ENCODE results near the gene ACSF2.

DNA sequence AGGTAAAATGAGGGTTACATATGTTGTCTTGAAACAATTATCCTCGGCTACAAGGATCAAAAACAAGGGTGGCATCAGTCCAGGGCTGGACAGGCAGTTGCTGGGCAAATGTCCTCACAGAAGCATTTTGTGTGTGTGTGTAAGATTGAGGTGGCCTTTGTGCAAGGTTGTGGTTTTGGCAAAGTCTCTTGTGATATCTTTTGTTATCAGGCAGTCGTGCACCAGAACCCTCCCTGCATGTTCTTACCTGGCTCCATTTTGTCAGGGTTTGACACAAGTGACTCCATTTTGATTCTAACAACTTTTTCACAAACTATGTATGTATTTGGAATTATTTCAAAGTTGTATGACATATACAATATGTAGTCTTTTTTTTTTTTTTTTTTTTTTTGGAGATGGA lies 22.6 kb downstream of the ACSF2 start:
- TF ChIP-seq TEAD4 (IDR thresholded peaks at IDR 0.05): no peak
- no peak for TF ChIP-seq CEBPB (IDR thresholded peaks at IDR 0.05)
- no peak for TF ChIP-seq EGR1 (IDR thresholded peaks at IDR 0.05)
- no peak for TF ChIP-seq ZBTB7A (IDR thresholded peaks at IDR 0.05; ENCODE audit: low read depth)
- no peak for TF ChIP-seq EP300 (IDR thresholded peaks at IDR 0.05; ENCODE audit: borderline replicate concordance)
- TF ChIP-seq, protein P1, sequence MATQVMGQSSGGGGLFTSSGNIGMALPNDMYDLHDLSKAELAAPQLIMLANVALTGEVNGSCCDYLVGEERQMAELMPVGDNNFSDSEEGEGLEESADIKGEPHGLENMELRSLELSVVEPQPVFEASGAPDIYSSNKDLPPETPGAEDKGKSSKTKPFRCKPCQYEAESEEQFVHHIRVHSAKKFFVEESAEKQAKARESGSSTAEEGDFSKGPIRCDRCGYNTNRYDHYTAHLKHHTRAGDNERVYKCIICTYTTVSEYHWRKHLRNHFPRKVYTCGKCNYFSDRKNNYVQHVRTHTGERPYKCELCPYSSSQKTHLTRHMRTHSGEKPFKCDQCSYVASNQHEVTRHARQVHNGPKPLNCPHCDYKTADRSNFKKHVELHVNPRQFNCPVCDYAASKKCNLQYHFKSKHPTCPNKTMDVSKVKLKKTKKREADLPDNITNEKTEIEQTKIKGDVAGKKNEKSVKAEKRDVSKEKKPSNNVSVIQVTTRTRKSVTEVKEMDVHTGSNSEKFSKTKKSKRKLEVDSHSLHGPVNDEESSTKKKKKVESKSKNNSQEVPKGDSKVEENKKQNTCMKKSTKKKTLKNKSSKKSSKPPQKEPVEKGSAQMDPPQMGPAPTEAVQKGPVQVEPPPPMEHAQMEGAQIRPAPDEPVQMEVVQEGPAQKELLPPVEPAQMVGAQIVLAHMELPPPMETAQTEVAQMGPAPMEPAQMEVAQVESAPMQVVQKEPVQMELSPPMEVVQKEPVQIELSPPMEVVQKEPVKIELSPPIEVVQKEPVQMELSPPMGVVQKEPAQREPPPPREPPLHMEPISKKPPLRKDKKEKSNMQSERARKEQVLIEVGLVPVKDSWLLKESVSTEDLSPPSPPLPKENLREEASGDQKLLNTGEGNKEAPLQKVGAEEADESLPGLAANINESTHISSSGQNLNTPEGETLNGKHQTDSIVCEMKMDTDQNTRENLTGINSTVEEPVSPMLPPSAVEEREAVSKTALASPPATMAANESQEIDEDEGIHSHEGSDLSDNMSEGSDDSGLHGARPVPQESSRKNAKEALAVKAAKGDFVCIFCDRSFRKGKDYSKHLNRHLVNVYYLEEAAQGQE (IDR thresholded peaks at IDR 0.05; ENCODE audit: low read depth): no peak
- no peak for TF ChIP-seq YY1 (IDR thresholded peaks at IDR 0.05; ENCODE audit: low read depth)
- TF ChIP-seq, protein P2, sequence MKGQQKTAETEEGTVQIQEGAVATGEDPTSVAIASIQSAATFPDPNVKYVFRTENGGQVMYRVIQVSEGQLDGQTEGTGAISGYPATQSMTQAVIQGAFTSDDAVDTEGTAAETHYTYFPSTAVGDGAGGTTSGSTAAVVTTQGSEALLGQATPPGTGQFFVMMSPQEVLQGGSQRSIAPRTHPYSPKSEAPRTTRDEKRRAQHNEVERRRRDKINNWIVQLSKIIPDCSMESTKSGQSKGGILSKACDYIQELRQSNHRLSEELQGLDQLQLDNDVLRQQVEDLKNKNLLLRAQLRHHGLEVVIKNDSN (IDR thresholded peaks at IDR 0.05): no peak
- no peak for TF ChIP-seq TCF12 (IDR thresholded peaks at IDR 0.05; ENCODE audit: low read depth)
